Measurements from ENCODE around the gene PLAGL2. TPM values are rescaled to one million over a fixed set of nuclear protein-coding genes. Genes with fewer than 3 reads are reported as not detected.

The PLAGL2 gene
- total RNA-seq, 1 experiment from 2014 or later: 44.4 TPM

DNA sequence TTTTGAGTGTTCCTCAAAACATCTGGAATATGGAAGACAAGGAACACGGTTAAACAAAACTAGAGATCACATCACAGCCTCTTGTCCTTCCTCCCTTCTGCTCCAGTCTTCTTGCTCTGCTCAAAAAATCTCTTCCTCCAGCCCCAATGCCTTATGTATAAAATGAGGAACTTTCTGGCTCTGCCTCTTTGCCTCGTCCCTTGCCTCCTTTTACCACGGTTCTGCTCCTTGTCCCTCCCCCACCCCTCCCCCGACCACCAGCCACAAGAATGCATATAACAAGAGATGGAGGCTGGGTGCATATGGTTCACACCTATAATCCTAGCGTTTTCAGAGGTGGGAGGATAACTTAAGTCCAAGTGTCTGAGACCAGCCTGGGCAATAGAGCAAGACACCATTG, 43.6 kb downstream of the PLAGL2 start:
- no peaks in the 10 kb centered on the region for H4K20me1 ChIP-seq (ENCODE audit: control insufficient read depth, insufficient read depth, insufficient read length)
- H3K27me3 ChIP-seq (ENCODE audit: insufficient read depth, low read length): no peaks in the 10 kb centered on the region
- H3K4me2 ChIP-seq (ENCODE audit: insufficient read depth, insufficient read length, low read length): no peak overlapping the region
- no peak overlapping the region for H3K4ac ChIP-seq (ENCODE audit: low read depth, low read length)
- no peaks in the 10 kb centered on the region for H3K79me1 ChIP-seq (ENCODE audit: insufficient read depth, low read depth, low read length, poor library complexity, severe bottlenecking)
- no peak overlapping the region for H2BK5ac ChIP-seq (ENCODE audit: insufficient read length, low read length)
- no peak overlapping the region for H2BK120ac ChIP-seq (ENCODE audit: low read depth, low read length, poor library complexity, severe bottlenecking)
- H4K8ac ChIP-seq (replicated peaks; ENCODE audit: insufficient read length, low read depth, low read length): no peak overlapping the region
- H2AFZ ChIP-seq (ENCODE audit: low read length): no peak overlapping the region
- H3K18ac ChIP-seq (ENCODE audit: insufficient read length, low read depth, low read length): no peak overlapping the region
- H2AK5ac ChIP-seq (ENCODE audit: insufficient read length, low read length): no peak overlapping the region
- H3K27ac Mint-ChIP-seq: no peak overlapping the region
- H3K79me2 ChIP-seq (ENCODE audit: insufficient read depth, low read length): no peaks in the 10 kb centered on the region
- peaks cover 8 to 9% of the 10 kb centered on the region in 2 experiments for H3K4me1 Mint-ChIP-seq
- H3K56ac ChIP-seq (ENCODE audit: insufficient read length, low read depth, low read length): no peak overlapping the region
- no peak overlapping the region for H3K14ac ChIP-seq (ENCODE audit: insufficient read depth, low read length)
- TF ChIP-seq, protein P1, sequence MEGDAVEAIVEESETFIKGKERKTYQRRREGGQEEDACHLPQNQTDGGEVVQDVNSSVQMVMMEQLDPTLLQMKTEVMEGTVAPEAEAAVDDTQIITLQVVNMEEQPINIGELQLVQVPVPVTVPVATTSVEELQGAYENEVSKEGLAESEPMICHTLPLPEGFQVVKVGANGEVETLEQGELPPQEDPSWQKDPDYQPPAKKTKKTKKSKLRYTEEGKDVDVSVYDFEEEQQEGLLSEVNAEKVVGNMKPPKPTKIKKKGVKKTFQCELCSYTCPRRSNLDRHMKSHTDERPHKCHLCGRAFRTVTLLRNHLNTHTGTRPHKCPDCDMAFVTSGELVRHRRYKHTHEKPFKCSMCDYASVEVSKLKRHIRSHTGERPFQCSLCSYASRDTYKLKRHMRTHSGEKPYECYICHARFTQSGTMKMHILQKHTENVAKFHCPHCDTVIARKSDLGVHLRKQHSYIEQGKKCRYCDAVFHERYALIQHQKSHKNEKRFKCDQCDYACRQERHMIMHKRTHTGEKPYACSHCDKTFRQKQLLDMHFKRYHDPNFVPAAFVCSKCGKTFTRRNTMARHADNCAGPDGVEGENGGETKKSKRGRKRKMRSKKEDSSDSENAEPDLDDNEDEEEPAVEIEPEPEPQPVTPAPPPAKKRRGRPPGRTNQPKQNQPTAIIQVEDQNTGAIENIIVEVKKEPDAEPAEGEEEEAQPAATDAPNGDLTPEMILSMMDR (conservative IDR thresholded peaks at IDR 0.05): no peak
- no peak overlapping the region for H2BK15ac ChIP-seq (ENCODE audit: low read depth, low read length)
- no peak overlapping the region for H4K91ac ChIP-seq (ENCODE audit: insufficient read length, low read depth, low read length)
- no peak for DNase-seq
- no peaks in the 10 kb centered on the region for H3K27me3 Mint-ChIP-seq (ENCODE audit: low read depth)
- H3K27ac ChIP-seq (ENCODE audit: insufficient read length, low read depth, low read length): no peak overlapping the region
- no peak overlapping the region for H2BK12ac ChIP-seq (ENCODE audit: insufficient read length, low read depth, low read length)
- no peak overlapping the region for H4K5ac ChIP-seq (ENCODE audit: insufficient read length, low read depth, low read length)
- no peak overlapping the region for H3T11ph ChIP-seq (ENCODE audit: low read length)
- no peak overlapping the region for H3K4me3 Mint-ChIP-seq
- no peak overlapping the region for H3K23ac ChIP-seq (ENCODE audit: insufficient read length, low read depth, low read length)
- no peaks in the 10 kb centered on the region; the same call in 1 of the 2 replicates for H3K4me1 ChIP-seq (ENCODE audit: insufficient read depth, low read length)
- H3K9me3 ChIP-seq (ENCODE audit: control insufficient read depth, low read depth, low read length): no peaks in the 10 kb centered on the region
- no CpG with 5 or more reads among the region's 5 CpGs for WGBS (ENCODE audit: extremely low coverage, insufficient read length, low lambda C conversion rate)
- no peaks in the 10 kb centered on the region for H3K9me3 Mint-ChIP-seq
- no peaks in the 10 kb centered on the region for H3K23me2 ChIP-seq (ENCODE audit: insufficient read length, low read depth, low read length, poor library complexity, severe bottlenecking)
- H3K9ac ChIP-seq (ENCODE audit: extremely low read depth, insufficient read length, low read length): no peak overlapping the region
- H2BK20ac ChIP-seq (ENCODE audit: low read depth, low read length, poor library complexity, severe bottlenecking): no peak overlapping the region
- peaks cover 31 to 76% (median 66%) of the 10 kb centered on the region in 3 experiments; a peak in 6 of 7 replicates for H3K36me3 Mint-ChIP-seq (ENCODE audit: insufficient read depth in 1 of 3, low read depth in 3 of 3)

All from H9 (cell line).